Panc1 (cell line): ENCODE results near the gene DQX1. TPM values are rescaled to one million over a fixed set of nuclear protein-coding genes. Genes with fewer than 3 reads are reported as not detected.

Experiments used
- ATAC-seq: fragments of 200-7000 bp; cut with Tn5 transposase; 2 replicates; pipeline ENCODE4 v1.9.1; 2020; ENCODE audit warnings: mild to moderate bottlenecking, moderate library complexity
- BruUV-seq: library from RNA; stranded (reverse); fragments of 400-500 nt; replicated peaks from 2 replicates; lab custom pipeline; 2021; lab: Mats Ljungman, UMichigan
- CTCF ChIA-PET: fragments of 300-600 bp; sonication (Branson Sonifier 250); formaldehyde crosslinking; loops from one replicate; lab custom pipeline; 2022; ENCODE audit warnings: antibody characterized with exemption; lab: Charles Lee
- POLR2A ChIA-PET: fragments of 300-600 bp; sonication (Branson Sonifier 250); formaldehyde crosslinking; loops from one replicate; lab custom pipeline; 2022; ENCODE audit warnings: antibody characterized with exemption; lab: Charles Lee
- DNase-seq: peaks from one replicate; pipeline ENCODE4 v3.0.0-alpha.2; 2010; ENCODE audit warnings: low read depth, low spot score
- H3K27ac ChIP-seq: 2 replicates; pipeline ENCODE4 v1.5.1; 2011; ENCODE audit warnings: mild to moderate bottlenecking, low read length, inconsistent platforms
- H3K27me3 ChIP-seq: fragments of 200-500 bp; sonication (Bioruptor generic); 2 replicates; pipeline ENCODE4 v1.6.0; 2014; ENCODE audit warnings: low read length, inconsistent platforms; ENCODE audit not compliant: control insufficient read depth, insufficient read depth
- H3K36me3 ChIP-seq: fragments of 200-500 bp; sonication (Bioruptor generic); 2 replicates; pipeline ENCODE4 v1.5.1; 2014; ENCODE audit warnings: inconsistent platforms, mild to moderate bottlenecking, low read length, moderate library complexity; ENCODE audit not compliant: control insufficient read depth, insufficient read depth
- H3K4me1 ChIP-seq: 2 replicates; pipeline ENCODE4 v1.5.1; 2011; ENCODE audit warnings: inconsistent platforms, mild to moderate bottlenecking, low read length, moderate library complexity; ENCODE audit not compliant: control insufficient read depth, insufficient read depth
- H3K4me3 ChIP-seq, 2 experiments: 2 replicates each; pipeline ENCODE4 v1.5.1; 2011 to 2012; ENCODE audit warnings: low read depth in 2 of 2, low read length in 2 of 2, mild to moderate bottlenecking in 2 of 2, inconsistent platforms in 1 of 2, moderate library complexity in 1 of 2
- H3K9me3 ChIP-seq: fragments of 200-500 bp; sonication (Bioruptor generic); 2 replicates; pipeline ENCODE4 v1.5.1; 2014; ENCODE audit warnings: low read depth, mild to moderate bottlenecking, inconsistent platforms, low read length, moderate library complexity; ENCODE audit not compliant: control insufficient read depth, insufficient read depth
- CTCF ChIP-seq: fragments of 450-650 bp; IDR thresholded peaks from 2 replicates; pipeline ENCODE4 v1.5.1; 2017; ENCODE audit warnings: mild to moderate bottlenecking
- POLR2AphosphoS5 ChIP-seq: IDR thresholded peaks from 2 replicates; pipeline ENCODE4 v1.6.1; 2012; ENCODE audit warnings: mild to moderate bottlenecking, low read depth, low read length, moderate library complexity
- REST ChIP-seq, 2 experiments: IDR thresholded peaks; 2 replicates each; pipeline ENCODE4 v1.6.1; 2011 to 2012; ENCODE audit warnings: low read depth in 2 of 2, control low read depth in 1 of 2, low read length in 1 of 2, mild to moderate bottlenecking in 1 of 2, moderate library complexity in 1 of 2; ENCODE audit not compliant: insufficient read depth in 1 of 2
- SIN3A ChIP-seq: IDR thresholded peaks from 2 replicates; pipeline ENCODE4 v1.6.1; 2012; ENCODE audit warnings: low read depth, mild to moderate bottlenecking, low read length, moderate library complexity, borderline replicate concordance; ENCODE audit not compliant: insufficient read depth
- TCF7L2 ChIP-seq: IDR thresholded peaks from 2 replicates; pipeline ENCODE4 v1.6.1; 2011; ENCODE audit warnings: mild to moderate bottlenecking, low read depth, low read length, inconsistent platforms
- in situ Hi-C: cut with HindIII; loops from 2 replicates; pipeline ENCODE4 v1.10.0; 2016; ENCODE audit warnings: low sequenced_read_pairs, low pct_unique_long_range_greater_than_20kb
- intact Hi-C: fragments of 100-400 bp; cut with micrococcal nuclease; formaldehyde crosslinking; loops from one replicate; pipeline ENCODE4 v1.10.0; 2022; ENCODE audit not compliant: unreplicated experiment
- total RNA-seq: library from RNA; stranded (reverse); gene quantifications from one replicate; pipeline ENCODE4 v1.2.1, GENCODE V29; 2021; ENCODE audit not compliant: unreplicated experiment

The DQX1 gene
- total RNA-seq, 1 experiment from 2014 or later: 0.41 TPM

DNA sequence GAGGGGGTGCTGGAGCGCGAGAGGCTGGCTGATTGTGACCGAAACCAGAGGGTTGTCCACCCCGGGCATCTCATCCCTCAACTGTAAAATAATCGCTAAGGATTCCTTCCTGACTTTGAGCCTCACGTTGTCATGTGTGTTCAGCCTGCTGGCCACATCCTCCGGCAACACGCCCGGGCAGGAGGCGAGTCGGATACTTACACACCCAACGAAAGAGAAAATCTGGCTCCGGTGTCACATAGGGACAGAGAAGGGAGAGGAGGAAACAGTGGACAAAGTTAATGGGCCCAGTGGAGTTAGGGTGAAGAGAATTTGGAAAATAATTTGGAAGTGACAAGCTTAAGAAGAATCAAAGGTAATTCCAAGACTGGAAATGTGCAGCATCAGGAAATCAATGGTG is 9.4 kb downstream of the DQX1 start:
- DNase-seq (no peak), ATAC-seq (no peak)
- Histone ChIP-seq H3K36me3 (no peaks in the 10 kb centered on the region), H3K27me3 (no peaks in the 10 kb centered on the region), H3K4me1 (no peaks in the 10 kb centered on the region), H3K4me3 (no peak overlapping the region), H3K27ac (no peak overlapping the region), H3K9me3 (no peaks in the 10 kb centered on the region)
- in situ Hi-C loops (no loop called here), intact Hi-C loops (no loop called here)
- no peak for TF ChIP-seq TCF7L2
- no peak for TF ChIP-seq REST (IDR thresholded peaks at IDR 0.05; ENCODE audit: insufficient read depth in 1 of 2, low read depth in 2 of 2, low read length in 1 of 2)
- no peak for TF ChIP-seq CTCF
- TF ChIP-seq POLR2AphosphoS5: no peak
- no peak for TF ChIP-seq SIN3A
- ChIA-PET POLR2A (no interaction called here), CTCF (no interaction called here)
- BruUV-seq: no TSS peak

DNA sequence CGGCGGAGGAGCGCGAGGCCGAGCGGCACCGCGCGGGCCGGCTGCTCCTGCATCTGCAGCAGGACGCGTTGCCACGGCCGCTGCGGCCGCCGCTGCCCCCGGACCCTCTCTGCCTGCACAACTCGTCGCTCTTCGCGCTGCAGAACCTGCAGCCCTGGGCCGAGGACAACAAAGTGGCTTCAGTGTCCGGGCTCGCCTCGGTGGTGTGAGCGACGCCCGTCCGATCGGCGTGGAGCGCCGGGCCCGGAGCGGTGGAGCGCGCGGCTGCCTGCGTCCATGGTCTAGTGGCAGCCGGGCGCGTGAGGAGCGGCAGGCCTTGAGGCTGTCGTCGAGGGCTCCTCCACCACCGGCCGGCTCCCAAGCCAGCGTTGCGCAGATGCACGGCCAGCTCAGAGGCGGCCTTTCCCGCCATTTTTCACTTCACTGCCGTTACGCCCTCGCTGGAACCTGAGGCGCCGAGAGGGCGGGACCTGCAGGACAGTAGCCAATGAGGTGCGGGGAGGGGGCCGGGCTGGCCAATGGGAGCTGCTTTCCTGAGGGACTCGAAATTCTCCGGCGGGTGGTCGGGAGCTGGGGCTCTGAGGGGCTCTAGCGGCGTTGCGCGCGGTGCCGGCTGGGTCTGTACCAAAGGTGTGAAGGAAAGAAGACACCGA is 9.9 kb downstream of the DQX1 start:
- H3K27me3 ChIP-seq: no peaks in the 10 kb centered on the region
- DNase-seq: no peak
- CTCF ChIA-PET: no interaction called here
- no TSS peak for BruUV-seq
- intact Hi-C loops: no loop called here
- no peak overlapping the region for H3K27ac ChIP-seq
- H3K9me3 ChIP-seq: no peaks in the 10 kb centered on the region
- POLR2A ChIA-PET: no interaction called here
- H3K4me3 ChIP-seq: no peak overlapping the region
- TF ChIP-seq TCF7L2: no peak
- no peak for TF ChIP-seq CTCF
- TF ChIP-seq SIN3A: no peak
- TF ChIP-seq REST (IDR thresholded peaks at IDR 0.05; ENCODE audit: insufficient read depth in 1 of 2, low read depth in 2 of 2, low read length in 1 of 2): no peak
- no peak for TF ChIP-seq POLR2AphosphoS5
- H3K36me3 ChIP-seq: no peaks in the 10 kb centered on the region
- H3K4me1 ChIP-seq: no peaks in the 10 kb centered on the region
- in situ Hi-C loops: no loop called here
- no peak for ATAC-seq
